K562 (cell line): ENCODE data around the gene IL11. TPM values are rescaled to one million over a fixed set of nuclear protein-coding genes. Genes with fewer than 3 reads are reported as not detected.

Experiments used
- ATAC-seq: fragments of 200-7000 bp; cut with Tn5 transposase; 3 replicates; pipeline ENCODE4 v1.9.1; 2020; ENCODE audit warnings: moderate library complexity
- BruUV-seq: library from RNA; stranded (reverse); fragments of 400-500 nt; replicated peaks from 2 replicates; lab custom pipeline; 2021; lab: Mats Ljungman, UMichigan
- CTCF ChIA-PET: fragments of 300-600 bp; formaldehyde crosslinking; extraction: SDS; loops from one replicate; lab custom pipeline; 2021; ENCODE audit warnings: low intra/inter-chr PET ratio; lab: Yijun Ruan, JAX
- POLR2A ChIA-PET: fragments of 300-600, 350-650 bp; sonication (Branson Sonifier 250); formaldehyde crosslinking; extraction: SDS; loops from one replicate; lab custom pipeline; 2021; ENCODE audit warnings: antibody characterized with exemption, inconsistent platforms; lab: Yijun Ruan, JAX
- DNase-seq, 4 experiments: peaks; one replicate each; pipeline versions ENCODE4 v3.0.0 to v3.0.0-alpha.2; 2011 to 2018; ENCODE audit warnings: low spot score in 3 of 4, mixed read lengths in 3 of 4; ENCODE audit errors: extremely low read depth in 1 of 4
- FAIRE-seq: peaks from 2 replicates; lab custom pipeline; 2011; peaks lifted over from hg19 to GRCh38; lab: Jason Lieb, UNC
- H2AFZ ChIP-seq: 2 replicates; pipeline ENCODE4 v1.6.0; 2011; ENCODE audit warnings: low read depth, low read length, control low read depth, inconsistent platforms
- H3K27ac ChIP-seq: fragments of 200-600 bp; 3 replicates; pipeline ENCODE4 v1.8.0; 2011; ENCODE audit warnings: low read depth, mild to moderate bottlenecking, control low read depth, inconsistent platforms, low read length, moderate library complexity, mixed read lengths; ENCODE audit errors: extremely low read depth
- H3K27me3 ChIP-seq, 2 experiments: fragments of 300-600 bp in 1 of 2; 2 replicates in 1 of 2; 3 replicates in 1 of 2; pipeline versions ENCODE4 v1.6.0 to v1.8.0; 2011; ENCODE audit warnings: inconsistent platforms in 2 of 2, low read length in 2 of 2, mild to moderate bottlenecking in 1 of 2, mixed read lengths in 1 of 2, moderate library complexity in 1 of 2; ENCODE audit not compliant: control insufficient read depth in 2 of 2, insufficient read depth in 2 of 2
- H3K36me3 ChIP-seq: fragments of 300-600 bp; 3 replicates; pipeline ENCODE4 v1.8.0; 2011; ENCODE audit warnings: mild to moderate bottlenecking, low read length, inconsistent platforms; ENCODE audit not compliant: control insufficient read depth, insufficient read depth
- H3K4me1 ChIP-seq, 2 experiments: fragments of 200-600 bp in 1 of 2; replicated peaks in 1 of 2; 2 replicates in 1 of 2; 3 replicates in 1 of 2; pipeline versions ENCODE4 v1.5.1 to v1.8.0; 2011; ENCODE audit warnings: inconsistent platforms in 2 of 2, low read length in 2 of 2, mild to moderate bottlenecking in 1 of 2, mixed read lengths in 1 of 2, moderate library complexity in 1 of 2; ENCODE audit not compliant: control insufficient read depth in 2 of 2, insufficient read depth in 2 of 2
- H3K4me2 ChIP-seq: 2 replicates; pipeline ENCODE4 v1.6.1; 2011; ENCODE audit warnings: low read length, control low read depth, inconsistent platforms, mixed read lengths; ENCODE audit not compliant: insufficient read depth
- H3K4me3 ChIP-seq: fragments of 200-600 bp; sonication (generic), shearing (Covaris generic); 2 replicates; pipeline ENCODE4 v1.5.1; 2016; ENCODE audit warnings: control low read depth, inconsistent platforms
- H3K79me2 ChIP-seq: fragments of 200-600 bp; 3 replicates; pipeline ENCODE4 v1.8.0; 2011; ENCODE audit warnings: low read length, inconsistent platforms; ENCODE audit not compliant: control insufficient read depth, insufficient read depth
- H3K9ac ChIP-seq, 2 experiments: 2 replicates each; pipeline versions ENCODE4 v1.6.0 to v1.6.1; 2011; ENCODE audit warnings: low read depth in 2 of 2, low read length in 2 of 2, control low read depth in 1 of 2, inconsistent platforms in 1 of 2, mild to moderate bottlenecking in 1 of 2, mixed read lengths in 1 of 2; ENCODE audit not compliant: insufficient read depth in 1 of 2
- H3K9me1 ChIP-seq: one replicate; pipeline ENCODE4 v1.6.0; 2011; ENCODE audit warnings: inconsistent platforms, mild to moderate bottlenecking, low read length, moderate library complexity; ENCODE audit not compliant: control insufficient read depth, insufficient read depth
- H3K9me3 ChIP-seq: replicated peaks from 2 replicates; pipeline ENCODE4 v1.5.1; 2011; ENCODE audit warnings: low read depth, low read length, inconsistent platforms; ENCODE audit not compliant: control insufficient read depth, insufficient read depth
- H4K20me1 ChIP-seq: replicated peaks from 2 replicates; pipeline ENCODE4 v1.6.1; 2011; ENCODE audit warnings: low read length, inconsistent platforms, mixed read lengths; ENCODE audit not compliant: control insufficient read depth, insufficient read depth
- E2F6 ChIP-seq, 2 experiments: IDR thresholded peaks; 2 replicates each; pipeline ENCODE4 v1.6.1; 2011; ENCODE audit warnings: borderline replicate concordance in 1 of 2, control low read depth in 1 of 2, low read depth in 1 of 2, low read length in 1 of 2, mild to moderate bottlenecking in 1 of 2, mixed read lengths in 1 of 2, moderate library complexity in 1 of 2; ENCODE audit not compliant: insufficient read depth in 1 of 2, insufficient read length in 1 of 2, poor library complexity in 1 of 2, severe bottlenecking in 1 of 2; ENCODE audit errors: extremely low read depth in 1 of 2
- NFIC ChIP-seq: fragments of 450-650 bp; IDR thresholded peaks from 2 replicates; pipeline ENCODE4 v1.6.1; 2017; ENCODE audit warnings: mild to moderate bottlenecking, inconsistent platforms
- NFYB ChIP-seq: IDR thresholded peaks from 2 replicates; pipeline ENCODE4 v1.6.1; 2011; ENCODE audit warnings: mild to moderate bottlenecking, moderate library complexity; ENCODE audit not compliant: insufficient read length; ENCODE audit errors: extremely low read depth
- ZBTB8A ChIP-seq: fragments of 450-650 bp; IDR thresholded peaks from 2 replicates; pipeline ENCODE4 v1.6.1; 2018; ENCODE audit warnings: mild to moderate bottlenecking, moderate library complexity; ENCODE audit not compliant: partially characterized antibody
- WGBS: fragments of 100-300 bp; shearing (Covaris generic); methylation state at CpG from one replicate; pipeline ENCODE4 v1.1.6; 2016; ENCODE audit warnings: low coverage, mixed read lengths; ENCODE audit not compliant: insufficient coverage; ENCODE audit errors: missing lambda C conversion rate; 5-methylcytosine and 5-hydroxymethylcytosine counted together
- in situ Hi-C: fragments of 300-500 bp; cut with MboI; formaldehyde crosslinking; loops from 4 replicates; pipeline ENCODE4 v1.15.0; 2018; ENCODE audit warnings: inconsistent platforms, mixed read lengths
- intact Hi-C: fragments of 100-400 bp; cut with micrococcal nuclease; formaldehyde crosslinking; loops from 2 replicates; pipeline ENCODE4 v1.14.2; 2022
- polyA plus RNA-seq, 8 experiments: library from polyadenylated mRNA; depleted of rRNA in 4 of 8; stranded (reverse) in 5 of 8; unstranded in 3 of 8; fragments of >200 nt; fragmentation: Nextera tagmentation in 2 of 8; fragmentation: Illumina TruSeq in 1 of 8; extraction: Ambion mirVana in 2 of 8; extraction: Trizol in 1 of 8; gene quantifications; 2 replicates each; pipeline versions ENCODE4 v1.2.1 to v1.2.3, GENCODE V29; 2011 to 2014; ENCODE audit warnings: inconsistent platforms in 1 of 8, missing spikeins in 1 of 8
- total RNA-seq, 7 experiments: library from RNA; depleted of rRNA in 6 of 7; stranded (reverse); fragments of >200 nt in 6 of 7; fragmentation: Illumina TruSeq in 2 of 7; extraction: Trizol in 2 of 7; gene quantifications; 2 replicates each; pipeline versions ENCODE4 v1.2.1 to v1.2.3, GENCODE V29; 2011 to 2021; ENCODE audit warnings: low replicate concordance in 1 of 7

Gene IL11
- total and polyA plus RNA-seq, 9 of the 15 experiments (the other 6 are each of a cell fraction or from before 2014, with no cell fraction given), result 0.04 to 0.42 (median 0.06) TPM; not detected in 6

- in situ Hi-C loops (no loop called here), intact Hi-C loops (no loop called here)
- Histone ChIP-seq H3K4me3 (peak within 1 kb of the TSS; percentile 64), H3K36me3 (no peaks in the 10 kb centered on the region), H3K4me1 (peaks cover 4 to 57% of the 10 kb centered on the region in 2 experiments; a peak in 4 of 5 replicates), H4K20me1 (peaks cover 6% of the 10 kb centered on the region; the same call in 1 of the 2 replicates), H3K9me3 (no peaks in the 10 kb centered on the region), H3K27ac (peak within 1 kb of the TSS; percentile 49; the same call in 2 of the 3 replicates), H3K9me1 (no peaks in the 10 kb centered on the region), H3K27me3 (peaks cover 9 to 21% of the 10 kb centered on the region in 2 experiments; a peak in 4 of 5 replicates), H2AFZ (peak within 1 kb of the TSS; percentile 88), H3K79me2 (no peaks in the 10 kb centered on the region), H3K9ac (peak within 1 kb of the TSS; percentile 50 to 92), H3K4me2 (peak within 1 kb of the TSS; percentile 85)
- ATAC-seq (no peak), FAIRE-seq (no peak), DNase-seq (peak in 3 of 4 experiments; percentile 62 to 80 (median 76))
- WGBS, result 2% methylated on average over 10 of the region's 43 CpGs
- TF ChIP-seq E2F6 (IDR thresholded peaks at IDR 0.05; ENCODE audit: borderline replicate concordance in 1 of 2, extremely low read depth in 1 of 2, insufficient read depth in 1 of 2, insufficient read length in 1 of 2, low read depth in 1 of 2, low read length in 1 of 2, poor library complexity in 1 of 2, severe bottlenecking in 1 of 2), result peak in 1 of 2 experiments; percentile 46
- 0 out of 2 replicates have a peak, but pooled peaks have one; percentile 2 for TF ChIP-seq NFIC
- TF ChIP-seq NFYB, result peak; percentile 46
- TF ChIP-seq ZBTB8A, result no peak
- no TSS peak for BruUV-seq
- CTCF ChIA-PET, result no interaction called here
- POLR2A ChIA-PET, result no interaction called here
These were observed 15.5 kb downstream of the IL11 start, which contains the start of gene COX6B2 for GRCh38 chr19:55354698-55355212. TSS of gene COX6B2 (minus strand) at chr19:55354719. CDS start at chr19:55354521, 198 bp downstream.
